GM11168 (cell line): ENCODE results near the gene CRELD2.

Experiments used
- in situ Hi-C: fragments of 300-500 bp; cut with MboI; formaldehyde crosslinking; loops from one replicate; pipeline ENCODE4 v1.12.0; 2022; ENCODE audit warnings: low sequenced_read_pairs; ENCODE audit not compliant: unreplicated experiment

Gene CRELD2

GRCh38 chr22:49909476-49910205 lies 8.8 kb upstream of the CRELD2 start:
- in situ Hi-C loops: no loop called here

GRCh38 chr22:49910229-49911155 lies 7.9 kb upstream of the CRELD2 start:
- in situ Hi-C loops: no loop called here

GRCh38 chr22:49911881-49912625 lies 6.4 kb upstream of the CRELD2 start:
- in situ Hi-C loops: no loop called here

- in situ Hi-C loops: no loop called here
These were observed 5.4 kb upstream of the CRELD2 start for GRCh38 chr22:49913026-49913425.

- in situ Hi-C loops: no loop called here
These were observed 5.0 kb upstream of the CRELD2 start for GRCh38 chr22:49913446-49913845.

GRCh38 chr22:49914256-49914655 lies 4.2 kb upstream of the CRELD2 start:
- in situ Hi-C loops: no loop called here

GRCh38 chr22:49915610-49916009 lies 2.8 kb upstream of the CRELD2 start:
- in situ Hi-C loops: no loop called here

GRCh38 chr22:49916831-49917230 lies 1.6 kb upstream of the CRELD2 start:
- in situ Hi-C loops: no loop called here

GRCh38 chr22:49918911-49919881 lies 762 bp downstream of the CRELD2 start:
- in situ Hi-C loops: no loop called here

- in situ Hi-C loops: no loop called here
These were observed 2.4 kb downstream of the CRELD2 start for GRCh38 chr22:49920859-49921258.

- in situ Hi-C loops: no loop called here
These were observed 3.3 kb downstream of the CRELD2 start for GRCh38 chr22:49921508-49922278.

- in situ Hi-C loops: no loop called here
These were observed 4.0 kb downstream of the CRELD2 start for GRCh38 chr22:49922484-49922883.

- in situ Hi-C loops: no loop called here
These were observed 4.5 kb downstream of the CRELD2 start for GRCh38 chr22:49922926-49923325.

GRCh38 chr22:49923445-49923844 lies 5.0 kb downstream of the CRELD2 start:
- in situ Hi-C loops: no loop called here

GRCh38 chr22:49924113-49924833 lies 5.8 kb downstream of the CRELD2 start:
- in situ Hi-C loops: no loop called here

GRCh38 chr22:49925525-49926128 lies 7.2 kb downstream of the CRELD2 start:
- in situ Hi-C loops: no loop called here

- in situ Hi-C loops: no loop called here
These were observed 8.5 kb downstream of the CRELD2 start for GRCh38 chr22:49926916-49927315.
